Measurements from ENCODE around the gene BTG4. TPM values are rescaled to one million over a fixed set of nuclear protein-coding genes. Genes with fewer than 3 reads are reported as not detected.

Gene BTG4
- total and polyA plus RNA-seq, 2 experiments from 2014 or later, result 0.21 to 0.31 TPM

GRCh38 chr11:111476366-111476765 is 35.8 kb downstream of the BTG4 start:
- peaks cover 4% of the 10 kb centered on the region for H3K27me3 Mint-ChIP-seq (ENCODE audit: insufficient read depth, low read depth, poor library complexity)
- Histone ChIP-seq H4K20me1 (replicated peaks; ENCODE audit: insufficient read depth) (no peaks in the 10 kb centered on the region), H3K9me2 (ENCODE audit: insufficient read depth) (0 out of 2 replicates have a peak, but pooled peaks cover 5% of the 10 kb centered on the region), H2AFZ (no peak overlapping the region), H3K27ac (ENCODE audit: low read depth) (no peak overlapping the region), H3K79me2 (replicated peaks; ENCODE audit: insufficient read depth) (no peaks in the 10 kb centered on the region), H3K4me1 (ENCODE audit: insufficient read depth) (no peaks in the 10 kb centered on the region), H3K27me3 (ENCODE audit: insufficient read depth) (no peaks in the 10 kb centered on the region), H3K4me3 (no peak overlapping the region), H3F3A (replicated peaks; ENCODE audit: low read depth) (no peaks in the 10 kb centered on the region), H3K4me2 (no peak overlapping the region), H3K36me3 (ENCODE audit: insufficient read depth) (no peaks in the 10 kb centered on the region)
- TF ChIP-seq ZNF114 (CRISPR knock-in tag; IDR thresholded peaks at IDR 0.05), result no peak
- TF ChIP-seq EZH2 (IDR thresholded peaks at IDR 0.05; ENCODE audit: low read depth, unreplicated experiment), result no peak
- no peak for TF ChIP-seq CREB1 (CRISPR knock-in tag; IDR thresholded peaks at IDR 0.05; ENCODE audit: low read depth)
- TF ChIP-seq REST (IDR thresholded peaks at IDR 0.05; ENCODE audit: unreplicated experiment), result no peak
- TF ChIP-seq CTCF (conservative IDR thresholded peaks at IDR 0.05; ENCODE audit: low read depth in 2 of 2), result no peak
- no peak for TF ChIP-seq STAT1 (IDR thresholded peaks at IDR 0.05; ENCODE audit: unreplicated experiment)
- TF ChIP-seq NANOG (IDR thresholded peaks at IDR 0.05; ENCODE audit: borderline replicate concordance), result no peak
- no peak for TF ChIP-seq ZNF462 (CRISPR knock-in tag; IDR thresholded peaks at IDR 0.05)
- no peak for TF ChIP-seq POLR2AphosphoS5 (IDR thresholded peaks at IDR 0.05; ENCODE audit: low read depth)
- TF ChIP-seq EZH2phosphoT487 (IDR thresholded peaks at IDR 0.05; ENCODE audit: unreplicated experiment), result no peak
- TF ChIP-seq ZNF331 (CRISPR knock-in tag; IDR thresholded peaks at IDR 0.05; ENCODE audit: low read depth), result no peak
- no peak for TF ChIP-seq JUNB (IDR thresholded peaks at IDR 0.05; ENCODE audit: unreplicated experiment)
- TF ChIP-seq ETS1 (IDR thresholded peaks at IDR 0.05), result no peak
- no peak overlapping the region for H3K4me3 Mint-ChIP-seq
- ATAC-seq (no peak), DNase-seq (ENCODE audit: low spot score) (no peak)
- no peaks in the 10 kb centered on the region for H3K9me3 Mint-ChIP-seq
- H3K36me3 Mint-ChIP-seq (ENCODE audit: low read depth), result no peaks in the 10 kb centered on the region; the same call in 2 of the 3 replicates
- no peaks in the 10 kb centered on the region for H3K4me1 Mint-ChIP-seq
- H3K27ac Mint-ChIP-seq, result no peak overlapping the region

All from GM23338 (cell line).